IPS DF 4.7 (cell line): Measurements from ENCODE around the gene RNU2-63P.
"Not testable (repeated sequence)": the region's sequence is repeated elsewhere in the genome, so short reads cannot be mapped to it uniquely, and the experiment has no call there.

Experiments
- DNase-seq: peaks from one replicate; pipeline ENCODE4 v3.0.0-alpha.2; 2013; ENCODE audit warnings: low spot score; ENCODE audit errors: extremely low read depth

Gene RNU2-63P

GRCh38 chr2:88016086-88016959 lies at the start of gene RNU2-63P:
TSS of gene RNU2-63P (minus strand) at chr2:88016547.
- DNase-seq = peak; percentile 69

- no peak for DNase-seq
These were observed 44.9 kb upstream of the RNU2-63P start for GRCh38 chr2:88061295-88061694.

- DNase-seq = no peak
These were observed 44.5 kb upstream of the RNU2-63P start for GRCh38 chr2:88060907-88061275.

DNA sequence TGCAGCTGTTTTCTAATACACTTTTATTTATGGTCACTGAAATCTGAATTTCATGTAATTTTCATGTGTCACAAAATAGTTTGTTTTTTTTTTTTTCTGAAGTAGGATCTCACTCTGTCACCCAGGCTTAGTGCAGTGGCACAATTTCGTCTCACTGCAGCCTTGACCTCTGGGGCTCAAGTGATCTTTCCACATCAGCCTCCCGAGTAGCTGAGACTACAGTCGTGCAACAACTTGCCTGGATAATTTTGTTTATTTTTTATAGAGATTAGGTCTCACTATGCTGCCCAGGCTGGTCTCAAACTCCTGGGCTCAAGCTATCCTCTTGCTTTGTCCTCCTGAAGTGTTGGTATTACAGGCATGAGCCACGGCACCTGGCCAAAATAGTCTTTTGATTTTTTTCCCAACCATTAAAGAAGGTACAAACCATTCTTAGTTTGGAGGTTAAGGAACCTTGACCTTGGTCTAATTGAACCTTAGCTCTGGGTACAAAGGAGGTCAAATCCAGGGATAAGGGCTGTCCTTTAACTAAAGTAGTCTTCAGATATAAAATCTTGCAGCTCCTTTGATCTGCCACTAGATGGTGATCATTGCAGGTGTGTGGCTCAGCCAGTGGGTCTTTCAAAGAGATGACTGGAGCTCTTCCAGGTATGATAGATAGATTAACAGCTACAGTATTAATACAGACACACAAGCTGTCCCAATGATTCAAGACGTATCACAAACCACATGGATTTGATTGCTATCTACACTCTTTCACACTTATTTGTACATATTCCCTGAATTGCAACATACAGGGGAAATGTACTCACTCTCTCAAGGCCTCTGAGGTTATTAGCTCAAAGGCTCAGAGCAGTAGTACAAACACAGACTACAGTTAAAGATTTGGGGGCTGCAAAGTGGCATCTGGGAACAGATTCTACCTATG lies 43.9 kb upstream of the RNU2-63P start:
- no peak for DNase-seq

DNA sequence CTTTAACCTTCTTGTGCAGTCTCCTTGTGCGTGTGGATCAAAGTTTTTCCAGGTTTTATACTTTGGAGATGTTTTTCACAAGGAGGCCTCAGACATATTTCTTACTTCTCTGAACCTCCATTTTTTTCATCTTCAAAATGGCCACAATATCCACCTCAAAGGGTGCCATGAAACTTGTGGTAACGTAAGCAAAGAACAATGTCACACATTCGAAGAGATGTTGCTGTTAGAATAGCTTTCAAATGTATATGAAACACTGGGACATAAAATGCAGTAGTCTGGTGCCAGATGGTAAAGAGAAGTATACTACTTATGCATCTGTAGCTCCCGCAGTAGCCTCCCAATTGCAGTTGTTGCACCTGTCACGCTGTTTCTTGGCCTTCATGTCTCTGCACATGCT lies 41.8 kb upstream of the RNU2-63P start:
- no peak for DNase-seq

DNA sequence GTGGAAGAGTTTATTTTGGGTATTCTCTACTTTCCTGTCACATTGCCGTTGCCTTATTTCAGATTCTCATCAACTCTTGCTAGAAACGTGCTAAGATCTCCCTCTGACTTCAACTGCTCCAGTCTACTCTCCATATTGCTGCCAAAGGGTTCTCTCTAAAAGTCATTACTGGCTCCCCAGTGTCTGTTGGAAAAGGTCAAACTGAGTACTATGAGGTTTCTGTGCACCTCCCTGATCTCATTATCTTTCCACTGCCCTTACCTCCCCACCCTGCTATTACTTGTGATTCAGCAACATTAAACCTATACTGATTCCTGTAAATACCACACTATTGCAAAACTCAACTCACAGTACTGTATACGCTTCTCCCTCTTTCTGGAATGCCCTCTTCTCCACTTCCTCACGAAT lies 41.1 kb upstream of the RNU2-63P start:
- no peak for DNase-seq

- peak; percentile 79 for DNase-seq
These were observed 39.2 kb upstream of the RNU2-63P start, which contains the start of gene KRCC1 for GRCh38 chr2:88055371-88056128. TSS of gene KRCC1 (minus strand) at chr2:88055783. CDS start at chr2:88028563, 27,220 bp downstream.

DNA sequence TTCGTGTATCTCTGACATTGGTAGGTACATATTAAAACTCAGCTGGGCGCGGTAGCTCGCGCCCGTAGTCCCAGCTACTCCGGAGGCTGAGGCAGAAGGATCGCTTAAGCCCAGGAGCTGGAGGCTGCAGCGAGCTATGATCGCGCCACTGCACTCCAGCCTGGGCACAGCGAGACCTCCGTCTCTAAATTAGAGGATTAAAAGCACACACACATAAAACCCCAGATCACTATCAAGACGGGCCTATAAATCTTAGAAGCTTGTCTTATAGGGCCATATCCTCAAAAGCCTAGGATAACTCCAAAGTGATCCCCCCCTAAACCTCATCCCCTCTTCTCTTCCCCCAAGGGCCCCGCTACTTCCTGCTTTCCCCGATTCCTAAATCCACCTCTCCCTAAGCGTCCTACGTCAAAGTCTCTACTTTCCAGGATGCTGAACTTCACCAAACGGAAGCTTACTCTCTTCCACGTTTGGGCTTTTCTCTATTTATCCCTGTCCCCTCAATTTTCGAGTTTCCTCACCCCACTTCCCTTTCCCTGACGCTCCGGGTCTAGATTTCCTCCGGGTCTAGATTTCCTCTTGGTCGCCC lies 38.5 kb upstream of the RNU2-63P start:
- no peak for DNase-seq

DNA sequence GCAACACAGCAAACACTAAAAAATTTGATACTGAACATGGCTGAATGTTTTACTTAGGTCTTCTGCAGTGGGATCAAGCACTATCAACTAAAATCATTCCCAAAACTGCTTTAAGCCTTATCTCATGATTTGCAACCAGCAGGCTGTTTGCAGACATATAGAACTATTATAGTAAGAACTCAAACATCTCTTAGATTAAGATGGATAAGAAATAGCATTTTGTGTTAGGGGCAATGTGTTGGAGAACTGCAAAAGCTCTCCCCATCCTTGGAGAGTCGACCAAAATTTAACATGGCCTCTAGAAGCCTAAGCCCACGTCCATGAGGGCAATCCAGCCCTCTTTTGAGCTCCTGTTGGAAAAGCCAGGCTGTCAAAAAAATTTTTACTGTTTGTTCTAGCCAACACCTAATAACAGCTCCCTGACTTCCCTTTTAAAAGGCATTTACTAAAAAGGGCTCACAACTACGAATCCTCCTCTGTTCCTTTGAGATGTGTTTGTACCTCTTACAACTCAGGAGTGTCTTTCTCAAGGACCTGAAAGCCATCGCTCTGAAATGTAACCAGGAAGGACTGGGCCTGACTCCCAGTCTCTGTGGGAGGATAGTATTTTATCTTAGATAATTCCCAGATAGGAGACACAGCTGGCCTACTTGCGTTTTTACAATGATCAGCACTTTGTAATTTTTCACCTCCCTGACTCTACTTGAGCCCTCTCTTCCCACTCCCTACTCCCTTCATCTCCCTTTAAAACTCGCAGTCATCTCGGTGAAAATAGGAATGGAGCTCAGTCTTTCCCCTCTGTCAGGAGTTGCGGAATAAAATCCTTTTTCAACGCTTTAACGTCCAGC lies 37.8 kb upstream of the RNU2-63P start:
- no peak for DNase-seq

GRCh38 chr2:88053296-88053695 lies 36.9 kb upstream of the RNU2-63P start:
- DNase-seq = no peak

- DNase-seq = no peak
These were observed 35.4 kb upstream of the RNU2-63P start for GRCh38 chr2:88051792-88052191.

- DNase-seq = no peak
These were observed 33.3 kb upstream of the RNU2-63P start for GRCh38 chr2:88049622-88050021.

DNA sequence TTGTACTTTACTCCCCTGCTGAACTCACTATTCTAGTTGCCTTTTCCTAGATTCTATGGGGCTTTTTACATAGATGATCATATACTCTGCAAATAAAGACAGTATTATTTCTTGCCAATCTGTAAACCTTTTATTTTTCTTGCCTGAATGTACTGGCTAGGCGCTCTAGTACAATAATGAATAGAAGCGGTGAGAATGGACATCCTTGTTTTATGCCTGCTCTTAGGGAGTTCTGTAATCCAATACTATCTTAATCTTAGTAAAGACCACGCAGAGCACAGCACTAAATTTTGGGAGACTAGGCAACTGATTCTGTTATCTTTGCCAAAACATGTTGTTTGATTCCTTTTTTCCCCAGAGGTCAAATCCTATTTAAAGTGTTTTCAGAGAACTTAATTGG lies 32.2 kb upstream of the RNU2-63P start:
- DNase-seq = no peak

DNA sequence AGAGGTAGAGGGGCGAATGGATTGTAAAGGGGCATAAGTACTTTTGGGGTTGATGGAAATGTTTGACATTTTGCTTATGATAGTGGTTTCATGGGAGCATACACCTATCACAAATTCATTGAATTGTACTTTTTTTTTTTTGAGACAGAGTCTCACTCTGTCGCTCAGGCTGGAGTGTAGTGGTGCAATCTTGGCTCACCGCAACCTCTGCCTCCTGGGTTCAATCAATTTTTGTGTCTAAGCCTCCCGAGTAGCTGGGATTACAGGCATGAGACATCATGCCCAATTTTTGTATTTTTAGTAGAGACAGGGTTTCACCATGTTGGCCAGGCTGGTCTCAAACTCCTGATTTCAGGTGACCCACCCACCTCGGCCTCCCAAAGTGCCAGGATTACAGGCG lies 29.2 kb upstream of the RNU2-63P start:
- not testable (repeated sequence) for DNase-seq

DNA sequence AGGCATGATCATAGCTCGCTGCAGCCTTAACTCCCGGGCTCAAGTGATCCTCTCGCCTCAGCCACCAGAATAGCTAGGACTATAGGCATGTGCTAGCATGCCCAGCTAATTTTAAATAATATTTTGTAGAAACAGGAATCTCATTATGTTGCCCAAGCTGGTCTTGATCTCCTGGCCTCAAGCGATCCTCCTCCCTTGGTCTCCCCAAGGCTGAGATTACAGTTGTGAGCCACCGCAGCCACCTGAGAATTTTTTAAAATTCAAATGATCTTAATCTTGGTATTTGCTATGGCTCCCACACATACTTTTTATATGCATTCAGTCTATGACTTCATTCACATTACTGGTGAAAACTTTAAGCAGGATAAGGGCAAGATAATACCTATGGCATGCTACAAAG lies 26.1 kb upstream of the RNU2-63P start:
- no peak for DNase-seq

DNA sequence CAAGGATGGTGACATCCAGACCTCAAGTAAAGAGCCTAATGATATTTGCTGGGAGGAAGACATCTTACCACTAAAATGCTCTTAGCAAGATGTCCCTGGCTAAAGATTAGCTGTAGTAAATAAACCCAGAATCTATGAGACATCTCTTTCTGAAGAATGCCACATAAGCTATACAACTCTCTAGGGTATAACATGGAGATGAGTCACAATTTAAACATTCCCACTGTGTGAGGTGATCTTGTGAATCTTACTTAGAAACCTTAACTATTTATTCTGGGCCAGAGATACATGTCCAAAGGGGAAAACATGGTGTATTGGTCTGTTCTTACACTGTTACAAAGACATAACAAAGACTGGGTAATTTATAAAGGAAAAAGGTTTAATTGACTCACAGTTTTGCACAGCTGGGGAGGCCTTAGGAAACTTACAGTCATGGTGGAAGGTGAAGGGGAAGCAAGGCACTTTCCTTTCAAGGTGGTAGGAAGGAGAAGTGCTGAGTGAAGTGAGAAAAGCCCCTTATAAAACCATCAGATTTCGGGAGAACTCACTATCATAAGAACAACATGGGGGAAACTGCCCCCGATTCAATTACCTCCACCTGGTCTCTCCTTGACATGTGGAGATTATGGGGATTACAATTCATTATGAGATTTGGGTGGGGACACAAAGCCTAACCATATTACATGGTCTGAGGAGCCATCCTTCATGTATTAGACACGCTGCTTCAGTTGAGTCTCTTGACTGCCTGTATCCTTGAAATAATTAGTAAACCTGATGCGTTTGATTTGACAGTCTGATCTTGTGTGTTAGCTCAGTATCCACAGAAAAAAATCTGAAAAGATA lies 22.1 kb upstream of the RNU2-63P start:
- DNase-seq = no peak

DNA sequence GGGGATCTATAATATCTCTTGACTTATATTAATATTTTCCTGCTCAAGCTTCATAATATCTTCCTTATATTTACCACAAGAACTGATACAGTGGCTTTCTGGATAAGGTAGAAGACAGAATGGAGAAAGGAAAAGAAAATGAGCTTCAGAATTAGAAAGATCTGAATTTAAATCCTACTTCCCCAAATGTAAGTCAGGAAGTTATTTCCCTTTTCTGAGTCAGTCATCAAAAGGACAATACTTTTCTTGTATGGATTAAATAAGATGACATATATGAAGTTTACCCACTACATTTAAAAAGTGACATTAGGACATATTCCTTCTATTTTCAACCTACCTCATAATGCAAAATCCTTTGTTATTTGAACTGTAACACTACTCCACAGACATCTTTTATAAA lies 20.3 kb upstream of the RNU2-63P start:
- DNase-seq = no peak

- DNase-seq = no peak
These were observed 19.8 kb upstream of the RNU2-63P start for GRCh38 chr2:88036182-88036581.

DNA sequence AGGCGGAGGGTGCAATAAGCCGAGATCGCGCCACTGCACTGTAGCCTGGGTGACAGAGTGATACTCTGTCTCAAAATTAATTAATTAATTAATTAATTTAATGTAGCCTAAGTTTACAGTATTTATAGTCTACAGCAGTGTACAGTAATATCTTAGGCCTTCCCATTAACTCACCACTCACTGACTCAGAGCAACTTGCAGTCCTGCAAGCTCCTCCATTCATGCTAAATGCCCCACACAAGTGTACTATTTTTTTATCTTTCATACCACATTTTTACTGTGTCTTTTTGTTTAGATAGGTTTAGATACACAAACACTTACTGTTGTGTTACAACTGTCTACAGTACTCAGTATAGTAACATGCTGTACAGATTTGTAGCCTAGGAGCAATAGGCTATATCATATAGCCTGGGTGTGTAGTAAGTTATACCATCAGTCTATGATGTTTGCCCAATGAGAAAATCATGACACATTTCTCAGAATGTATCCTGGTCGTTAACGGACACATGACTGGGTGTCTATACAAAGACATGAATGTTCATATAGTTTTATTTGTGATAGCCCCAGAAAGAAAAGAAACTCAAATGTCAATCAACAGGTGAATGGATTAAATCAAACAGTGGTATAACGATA lies 15.8 kb upstream of the RNU2-63P start:
- DNase-seq = no peak
